WTC11 (cell line): ENCODE measurements around the gene SLC23A1. TPM values are rescaled to one million over a fixed set of nuclear protein-coding genes. Genes with fewer than 3 reads are reported as not detected.

ENCODE experiments used
- ATAC-seq: fragments of 200-7000 bp; cut with Tn5 transposase; 2 replicates; pipeline ENCODE4 v1.10.0; 2021; ENCODE audit warnings: mild to moderate bottlenecking, moderate library complexity
- CTCF ChIA-PET: fragments of 300-600 bp; sonication (Branson Sonifier 250); formaldehyde crosslinking; loops from one replicate; lab custom pipeline; 2021; ENCODE audit warnings: antibody characterized with exemption; lab: Charles Lee
- POLR2A ChIA-PET: fragments of 350-600 bp; sonication (Branson Sonifier 250); formaldehyde crosslinking; loops from one replicate; lab custom pipeline; 2021; ENCODE audit warnings: antibody characterized with exemption; lab: Charles Lee
- DNase-seq: peaks from one replicate; pipeline ENCODE4 v3.0.0; 2021; ENCODE audit warnings: low spot score
- H3K27ac Mint-ChIP-seq: 2 replicates; pipeline ENCODE4 v1.8.0; 2021; ENCODE audit warnings: mixed read lengths
- H3K27me3 Mint-ChIP-seq: 2 replicates; pipeline ENCODE4 v1.8.0; 2021; ENCODE audit warnings: low read depth, mild to moderate bottlenecking, moderate library complexity, mixed read lengths
- H3K36me3 Mint-ChIP-seq: 2 replicates; pipeline ENCODE4 v1.8.0; 2021; ENCODE audit warnings: mixed read lengths
- H3K4me1 Mint-ChIP-seq: 2 replicates; pipeline ENCODE4 v1.8.0; 2022; ENCODE audit warnings: mixed read lengths
- H3K4me3 Mint-ChIP-seq: 2 replicates; pipeline ENCODE4 v1.8.0; 2021; ENCODE audit warnings: mild to moderate bottlenecking, moderate library complexity, mixed read lengths
- H3K9me3 Mint-ChIP-seq: 2 replicates; pipeline ENCODE4 v1.8.0; 2021; ENCODE audit warnings: mixed read lengths
- GRHL2 ChIP-seq: fragments of 250-450 bp; sonication (Bioruptor Pico); IDR thresholded peaks from 2 replicates; pipeline ENCODE4 v1.8.0; 2022; ENCODE audit warnings: mild to moderate bottlenecking, moderate library complexity; ENCODE audit not compliant: insufficient replicate concordance, severe bottlenecking
- KAT7 ChIP-seq: sonication (generic); formaldehyde crosslinking; IDR thresholded peaks from 2 replicates; pipeline ENCODE4 v1.8.1; 2023; ENCODE audit warnings: missing genetic modification reagents, mild to moderate bottlenecking, borderline replicate concordance
- MXD4 ChIP-seq: fragments of 250-450 bp; sonication (Bioruptor Pico); IDR thresholded peaks from 2 replicates; pipeline ENCODE4 v1.8.0; 2021; ENCODE audit warnings: mild to moderate bottlenecking, moderate library complexity, borderline replicate concordance
- TCF7 ChIP-seq: sonication (generic); formaldehyde crosslinking; IDR thresholded peaks from 2 replicates; pipeline ENCODE4 v1.8.0; 2022; ENCODE audit warnings: mild to moderate bottlenecking, low read depth, missing genetic modification reagents, moderate library complexity
- TEAD1 ChIP-seq: sonication (generic); formaldehyde crosslinking; IDR thresholded peaks from 2 replicates; pipeline ENCODE4 v1.8.0; 2022; ENCODE audit warnings: mild to moderate bottlenecking, missing genetic modification reagents
- ZNF121 ChIP-seq: sonication (generic); formaldehyde crosslinking; IDR thresholded peaks from 2 replicates; pipeline ENCODE4 v1.8.0; 2023; ENCODE audit warnings: missing genetic modification reagents
- ZNF232 ChIP-seq: sonication (generic); formaldehyde crosslinking; IDR thresholded peaks from 2 replicates; pipeline ENCODE4 v1.8.0; 2022; ENCODE audit warnings: mild to moderate bottlenecking, missing genetic modification reagents
- total RNA-seq: library from RNA; stranded (reverse); gene quantifications from 3 replicates; pipeline ENCODE4 v1.2.3, GENCODE V29; 2021
- TF ChIP-seq, protein P1 (sequence below): sonication (generic); formaldehyde crosslinking; IDR thresholded peaks from 2 replicates; pipeline ENCODE4 v1.8.1; 2022; ENCODE audit warnings: missing genetic modification reagents, borderline replicate concordance
- TF ChIP-seq, protein P2 (sequence below): sonication (generic); formaldehyde crosslinking; IDR thresholded peaks from 2 replicates; pipeline ENCODE4 v1.8.1; 2023; ENCODE audit warnings: mild to moderate bottlenecking, moderate library complexity, missing genetic modification reagents
- TF ChIP-seq, protein P3 (sequence below): fragments of 250-450 bp; sonication (Bioruptor Pico); IDR thresholded peaks from 2 replicates; pipeline ENCODE4 v1.9.0; 2021; ENCODE audit warnings: mild to moderate bottlenecking, borderline replicate concordance
- TF ChIP-seq, protein P4 (sequence below): sonication (generic); formaldehyde crosslinking; IDR thresholded peaks from 2 replicates; pipeline ENCODE4 v1.8.1; 2022; ENCODE audit warnings: low read depth, missing genetic modification reagents, borderline replicate concordance
- TF ChIP-seq, protein P5 (sequence below): fragments of 200-600 bp; IDR thresholded peaks from 2 replicates; pipeline ENCODE4 v1.8.0; 2022; ENCODE audit warnings: antibody characterized with exemption
- TF ChIP-seq, protein P6 (sequence below): sonication (generic); formaldehyde crosslinking; IDR thresholded peaks from 2 replicates; pipeline ENCODE4 v1.8.1; 2022; ENCODE audit warnings: mild to moderate bottlenecking, missing genetic modification reagents, moderate library complexity, borderline replicate concordance
- TF ChIP-seq, protein P7 (sequence below): sonication (generic); formaldehyde crosslinking; conservative IDR thresholded peaks from 2 replicates; pipeline ENCODE4 v1.8.1; 2022; ENCODE audit warnings: mild to moderate bottlenecking, missing genetic modification reagents
- TF ChIP-seq, protein P8 (sequence below): sonication (generic); formaldehyde crosslinking; IDR thresholded peaks from 2 replicates; pipeline ENCODE4 v1.8.1; 2022; ENCODE audit warnings: mild to moderate bottlenecking, moderate library complexity, missing genetic modification reagents
- TF ChIP-seq, protein P9 (sequence below): fragments of 250-450 bp; sonication (Bioruptor Pico); IDR thresholded peaks from 2 replicates; pipeline ENCODE4 v1.9.0; 2021; ENCODE audit warnings: mild to moderate bottlenecking
- TF ChIP-seq, protein P10 (sequence below): sonication (generic); formaldehyde crosslinking; IDR thresholded peaks from 2 replicates; pipeline ENCODE4 v1.8.0; 2022; ENCODE audit warnings: mild to moderate bottlenecking, missing genetic modification reagents

Gene SLC23A1
- total RNA-seq, 1 experiment from 2014 or later, result not detected

DNA sequence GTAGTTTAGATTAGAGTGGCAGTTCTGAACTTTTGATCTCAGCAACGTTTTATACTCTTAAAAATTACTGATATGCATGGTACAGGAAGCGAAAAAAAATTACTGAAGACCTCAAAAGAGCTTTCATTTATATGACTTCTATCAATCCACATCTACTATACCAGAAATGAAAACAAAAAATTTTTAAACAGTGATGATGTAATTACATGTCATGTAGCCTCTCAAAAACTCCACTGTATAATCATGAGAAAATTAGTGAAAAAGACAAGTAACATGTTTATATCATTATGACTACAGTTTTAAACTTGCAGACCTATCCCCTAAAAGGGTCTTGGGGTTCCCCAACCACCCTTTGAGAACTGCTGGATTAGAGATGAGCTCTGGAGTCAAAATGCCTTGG, 46.9 kb upstream of the SLC23A1 start (continued):
- TF ChIP-seq, protein P1, sequence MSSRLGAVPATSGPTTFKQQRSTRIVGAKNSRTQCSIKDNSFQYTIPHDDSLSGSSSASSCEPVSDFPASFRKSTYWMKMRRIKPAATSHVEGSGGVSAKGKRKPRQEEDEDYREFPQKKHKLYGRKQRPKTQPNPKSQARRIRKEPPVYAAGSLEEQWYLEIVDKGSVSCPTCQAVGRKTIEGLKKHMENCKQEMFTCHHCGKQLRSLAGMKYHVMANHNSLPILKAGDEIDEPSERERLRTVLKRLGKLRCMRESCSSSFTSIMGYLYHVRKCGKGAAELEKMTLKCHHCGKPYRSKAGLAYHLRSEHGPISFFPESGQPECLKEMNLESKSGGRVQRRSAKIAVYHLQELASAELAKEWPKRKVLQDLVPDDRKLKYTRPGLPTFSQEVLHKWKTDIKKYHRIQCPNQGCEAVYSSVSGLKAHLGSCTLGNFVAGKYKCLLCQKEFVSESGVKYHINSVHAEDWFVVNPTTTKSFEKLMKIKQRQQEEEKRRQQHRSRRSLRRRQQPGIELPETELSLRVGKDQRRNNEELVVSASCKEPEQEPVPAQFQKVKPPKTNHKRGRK (CRISPR knock-in tag), result no peak

DNA sequence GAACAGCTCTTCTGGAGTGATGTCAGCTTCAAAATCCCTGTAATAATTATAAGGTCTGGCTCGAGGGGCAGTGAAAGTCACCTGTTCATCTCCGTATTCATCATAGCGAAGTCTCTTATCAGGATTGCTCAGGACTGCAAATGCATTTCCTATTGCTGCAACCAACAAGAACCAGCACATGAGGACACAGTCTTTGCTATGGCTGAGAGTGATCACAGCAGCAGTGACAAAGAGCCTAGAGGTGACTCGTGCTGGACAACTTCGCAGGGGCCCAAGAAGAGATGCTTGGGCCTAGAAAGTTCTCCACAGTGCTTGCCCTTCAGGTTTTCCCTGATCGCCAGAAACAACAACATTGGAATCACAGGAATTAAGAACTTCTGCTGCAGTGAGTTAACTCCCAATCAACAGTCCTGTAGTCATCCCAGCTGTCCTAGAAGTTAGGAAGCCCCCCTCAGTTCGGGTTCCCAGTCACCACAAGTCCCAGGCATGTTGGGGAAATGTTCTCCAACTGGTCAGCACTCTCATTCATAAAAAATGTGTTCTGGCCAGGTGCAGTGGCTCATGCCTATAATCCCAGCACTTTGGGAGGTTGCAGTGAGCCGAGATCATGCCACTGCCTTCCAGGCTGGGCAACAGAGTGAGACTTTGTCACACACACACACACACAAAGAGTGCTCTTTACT, 43.2 kb upstream of the SLC23A1 start:
- ChIA-PET POLR2A (no interaction called here), CTCF (interaction anchor here (9.6 kb wide), 1 partner anchor 89 kb away, joined by 208 read pairs; no protein-coding TSS in a partner anchor)
- TF ChIP-seq ZNF232, result no peak
- TF ChIP-seq, protein P2, sequence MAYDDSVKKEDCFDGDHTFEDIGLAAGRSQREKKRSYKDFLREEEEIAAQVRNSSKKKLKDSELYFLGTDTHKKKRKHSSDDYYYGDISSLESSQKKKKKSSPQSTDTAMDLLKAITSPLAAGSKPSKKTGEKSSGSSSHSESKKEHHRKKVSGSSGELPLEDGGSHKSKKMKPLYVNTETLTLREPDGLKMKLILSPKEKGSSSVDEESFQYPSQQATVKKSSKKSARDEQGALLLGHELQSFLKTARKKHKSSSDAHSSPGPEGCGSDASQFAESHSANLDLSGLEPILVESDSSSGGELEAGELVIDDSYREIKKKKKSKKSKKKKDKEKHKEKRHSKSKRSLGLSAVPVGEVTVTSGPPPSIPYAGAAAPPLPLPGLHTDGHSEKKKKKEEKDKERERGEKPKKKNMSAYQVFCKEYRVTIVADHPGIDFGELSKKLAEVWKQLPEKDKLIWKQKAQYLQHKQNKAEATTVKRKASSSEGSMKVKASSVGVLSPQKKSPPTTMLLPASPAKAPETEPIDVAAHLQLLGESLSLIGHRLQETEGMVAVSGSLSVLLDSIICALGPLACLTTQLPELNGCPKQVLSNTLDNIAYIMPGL (CRISPR knock-in tag), result no peak
- TF ChIP-seq, protein P3, sequence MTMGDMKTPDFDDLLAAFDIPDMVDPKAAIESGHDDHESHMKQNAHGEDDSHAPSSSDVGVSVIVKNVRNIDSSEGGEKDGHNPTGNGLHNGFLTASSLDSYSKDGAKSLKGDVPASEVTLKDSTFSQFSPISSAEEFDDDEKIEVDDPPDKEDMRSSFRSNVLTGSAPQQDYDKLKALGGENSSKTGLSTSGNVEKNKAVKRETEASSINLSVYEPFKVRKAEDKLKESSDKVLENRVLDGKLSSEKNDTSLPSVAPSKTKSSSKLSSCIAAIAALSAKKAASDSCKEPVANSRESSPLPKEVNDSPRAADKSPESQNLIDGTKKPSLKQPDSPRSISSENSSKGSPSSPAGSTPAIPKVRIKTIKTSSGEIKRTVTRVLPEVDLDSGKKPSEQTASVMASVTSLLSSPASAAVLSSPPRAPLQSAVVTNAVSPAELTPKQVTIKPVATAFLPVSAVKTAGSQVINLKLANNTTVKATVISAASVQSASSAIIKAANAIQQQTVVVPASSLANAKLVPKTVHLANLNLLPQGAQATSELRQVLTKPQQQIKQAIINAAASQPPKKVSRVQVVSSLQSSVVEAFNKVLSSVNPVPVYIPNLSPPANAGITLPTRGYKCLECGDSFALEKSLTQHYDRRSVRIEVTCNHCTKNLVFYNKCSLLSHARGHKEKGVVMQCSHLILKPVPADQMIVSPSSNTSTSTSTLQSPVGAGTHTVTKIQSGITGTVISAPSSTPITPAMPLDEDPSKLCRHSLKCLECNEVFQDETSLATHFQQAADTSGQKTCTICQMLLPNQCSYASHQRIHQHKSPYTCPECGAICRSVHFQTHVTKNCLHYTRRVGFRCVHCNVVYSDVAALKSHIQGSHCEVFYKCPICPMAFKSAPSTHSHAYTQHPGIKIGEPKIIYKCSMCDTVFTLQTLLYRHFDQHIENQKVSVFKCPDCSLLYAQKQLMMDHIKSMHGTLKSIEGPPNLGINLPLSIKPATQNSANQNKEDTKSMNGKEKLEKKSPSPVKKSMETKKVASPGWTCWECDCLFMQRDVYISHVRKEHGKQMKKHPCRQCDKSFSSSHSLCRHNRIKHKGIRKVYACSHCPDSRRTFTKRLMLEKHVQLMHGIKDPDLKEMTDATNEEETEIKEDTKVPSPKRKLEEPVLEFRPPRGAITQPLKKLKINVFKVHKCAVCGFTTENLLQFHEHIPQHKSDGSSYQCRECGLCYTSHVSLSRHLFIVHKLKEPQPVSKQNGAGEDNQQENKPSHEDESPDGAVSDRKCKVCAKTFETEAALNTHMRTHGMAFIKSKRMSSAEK (CRISPR knock-in tag), result no peak
- TF ChIP-seq, protein P4, sequence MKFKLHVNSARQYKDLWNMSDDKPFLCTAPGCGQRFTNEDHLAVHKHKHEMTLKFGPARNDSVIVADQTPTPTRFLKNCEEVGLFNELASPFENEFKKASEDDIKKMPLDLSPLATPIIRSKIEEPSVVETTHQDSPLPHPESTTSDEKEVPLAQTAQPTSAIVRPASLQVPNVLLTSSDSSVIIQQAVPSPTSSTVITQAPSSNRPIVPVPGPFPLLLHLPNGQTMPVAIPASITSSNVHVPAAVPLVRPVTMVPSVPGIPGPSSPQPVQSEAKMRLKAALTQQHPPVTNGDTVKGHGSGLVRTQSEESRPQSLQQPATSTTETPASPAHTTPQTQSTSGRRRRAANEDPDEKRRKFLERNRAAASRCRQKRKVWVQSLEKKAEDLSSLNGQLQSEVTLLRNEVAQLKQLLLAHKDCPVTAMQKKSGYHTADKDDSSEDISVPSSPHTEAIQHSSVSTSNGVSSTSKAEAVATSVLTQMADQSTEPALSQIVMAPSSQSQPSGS (CRISPR knock-in tag), result no peak
- no peak for TF ChIP-seq TCF7
- no peak for TF ChIP-seq GRHL2
- TF ChIP-seq TEAD1 (CRISPR knock-in tag), result no peak
- TF ChIP-seq, protein P5, sequence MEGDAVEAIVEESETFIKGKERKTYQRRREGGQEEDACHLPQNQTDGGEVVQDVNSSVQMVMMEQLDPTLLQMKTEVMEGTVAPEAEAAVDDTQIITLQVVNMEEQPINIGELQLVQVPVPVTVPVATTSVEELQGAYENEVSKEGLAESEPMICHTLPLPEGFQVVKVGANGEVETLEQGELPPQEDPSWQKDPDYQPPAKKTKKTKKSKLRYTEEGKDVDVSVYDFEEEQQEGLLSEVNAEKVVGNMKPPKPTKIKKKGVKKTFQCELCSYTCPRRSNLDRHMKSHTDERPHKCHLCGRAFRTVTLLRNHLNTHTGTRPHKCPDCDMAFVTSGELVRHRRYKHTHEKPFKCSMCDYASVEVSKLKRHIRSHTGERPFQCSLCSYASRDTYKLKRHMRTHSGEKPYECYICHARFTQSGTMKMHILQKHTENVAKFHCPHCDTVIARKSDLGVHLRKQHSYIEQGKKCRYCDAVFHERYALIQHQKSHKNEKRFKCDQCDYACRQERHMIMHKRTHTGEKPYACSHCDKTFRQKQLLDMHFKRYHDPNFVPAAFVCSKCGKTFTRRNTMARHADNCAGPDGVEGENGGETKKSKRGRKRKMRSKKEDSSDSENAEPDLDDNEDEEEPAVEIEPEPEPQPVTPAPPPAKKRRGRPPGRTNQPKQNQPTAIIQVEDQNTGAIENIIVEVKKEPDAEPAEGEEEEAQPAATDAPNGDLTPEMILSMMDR, result no peak
- TF ChIP-seq KAT7 (CRISPR knock-in tag), result no peak
- TF ChIP-seq, protein P6, sequence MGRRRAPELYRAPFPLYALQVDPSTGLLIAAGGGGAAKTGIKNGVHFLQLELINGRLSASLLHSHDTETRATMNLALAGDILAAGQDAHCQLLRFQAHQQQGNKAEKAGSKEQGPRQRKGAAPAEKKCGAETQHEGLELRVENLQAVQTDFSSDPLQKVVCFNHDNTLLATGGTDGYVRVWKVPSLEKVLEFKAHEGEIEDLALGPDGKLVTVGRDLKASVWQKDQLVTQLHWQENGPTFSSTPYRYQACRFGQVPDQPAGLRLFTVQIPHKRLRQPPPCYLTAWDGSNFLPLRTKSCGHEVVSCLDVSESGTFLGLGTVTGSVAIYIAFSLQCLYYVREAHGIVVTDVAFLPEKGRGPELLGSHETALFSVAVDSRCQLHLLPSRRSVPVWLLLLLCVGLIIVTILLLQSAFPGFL (CRISPR knock-in tag), result no peak
- TF ChIP-seq, protein P7, sequence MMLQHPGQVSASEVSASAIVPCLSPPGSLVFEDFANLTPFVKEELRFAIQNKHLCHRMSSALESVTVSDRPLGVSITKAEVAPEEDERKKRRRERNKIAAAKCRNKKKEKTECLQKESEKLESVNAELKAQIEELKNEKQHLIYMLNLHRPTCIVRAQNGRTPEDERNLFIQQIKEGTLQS (CRISPR knock-in tag), result no peak
- TF ChIP-seq ZNF121, result no peak
- TF ChIP-seq, protein P8, sequence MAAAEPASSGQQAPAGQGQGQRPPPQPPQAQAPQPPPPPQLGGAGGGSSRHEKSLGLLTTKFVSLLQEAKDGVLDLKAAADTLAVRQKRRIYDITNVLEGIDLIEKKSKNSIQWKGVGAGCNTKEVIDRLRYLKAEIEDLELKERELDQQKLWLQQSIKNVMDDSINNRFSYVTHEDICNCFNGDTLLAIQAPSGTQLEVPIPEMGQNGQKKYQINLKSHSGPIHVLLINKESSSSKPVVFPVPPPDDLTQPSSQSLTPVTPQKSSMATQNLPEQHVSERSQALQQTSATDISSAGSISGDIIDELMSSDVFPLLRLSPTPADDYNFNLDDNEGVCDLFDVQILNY (CRISPR knock-in tag), result no peak
- TF ChIP-seq, protein P9, sequence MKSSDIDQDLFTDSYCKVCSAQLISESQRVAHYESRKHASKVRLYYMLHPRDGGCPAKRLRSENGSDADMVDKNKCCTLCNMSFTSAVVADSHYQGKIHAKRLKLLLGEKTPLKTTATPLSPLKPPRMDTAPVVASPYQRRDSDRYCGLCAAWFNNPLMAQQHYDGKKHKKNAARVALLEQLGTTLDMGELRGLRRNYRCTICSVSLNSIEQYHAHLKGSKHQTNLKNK (CRISPR knock-in tag), result no peak
- TF ChIP-seq, protein P10, sequence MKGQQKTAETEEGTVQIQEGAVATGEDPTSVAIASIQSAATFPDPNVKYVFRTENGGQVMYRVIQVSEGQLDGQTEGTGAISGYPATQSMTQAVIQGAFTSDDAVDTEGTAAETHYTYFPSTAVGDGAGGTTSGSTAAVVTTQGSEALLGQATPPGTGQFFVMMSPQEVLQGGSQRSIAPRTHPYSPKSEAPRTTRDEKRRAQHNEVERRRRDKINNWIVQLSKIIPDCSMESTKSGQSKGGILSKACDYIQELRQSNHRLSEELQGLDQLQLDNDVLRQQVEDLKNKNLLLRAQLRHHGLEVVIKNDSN (CRISPR knock-in tag), result no peak
- TF ChIP-seq MXD4 (CRISPR knock-in tag), result no peak
- Mint-ChIP-seq H3K36me3 (peaks cover 31% of the 10 kb centered on the region), H3K4me3 (no peak overlapping the region), H3K27ac (0 out of 2 replicates have a peak overlapping the region, but pooled peaks have one; percentile 19), H3K4me1 (no peaks in the 10 kb centered on the region), H3K9me3 (no peaks in the 10 kb centered on the region), H3K27me3 (no peaks in the 10 kb centered on the region)
- DNase-seq (no peak), ATAC-seq (no peak)
